Spleen (tissue), 11 donors: ENCODE results near the gene RAP2A. TPM values are rescaled to one million over a fixed set of nuclear protein-coding genes. Genes with fewer than 3 reads are reported as not detected.
A peak's percentile ranks its signal among the peaks of the same experiment; 100 is the strongest.

Source experiments
- DNase-seq: peaks from one replicate; pipeline ENCODE4 v3.0.0-alpha.2; 2020
- H3K27ac ChIP-seq, 8 donors: fragments of 200-600 bp; sonication (generic) in 7 of 8; 1 replicate in 4 of 8; 2 replicates in 4 of 8; pipeline versions ENCODE4 v1.5.0 to v1.8.0; 2016 to 2021; ENCODE audit warnings: inconsistent platforms in 4 of 8, mild to moderate bottlenecking in 4 of 8, moderate library complexity in 1 of 8
- H3K27me3 ChIP-seq, 7 donors: fragments of 200-600 bp; sonication (generic) in 6 of 7; replicated peaks in 1 of 7; 1 replicate in 4 of 7; 2 replicates in 3 of 7; pipeline versions ENCODE4 v1.5.0 to v1.8.0; 2016 to 2021; ENCODE audit warnings: inconsistent platforms in 3 of 7, mild to moderate bottlenecking in 1 of 7
- H3K36me3 ChIP-seq, 6 donors: fragments of 200-600 bp; sonication (generic) in 5 of 6; 1 replicate in 4 of 6; 2 replicates in 2 of 6; pipeline versions ENCODE4 v1.5.0 to v1.8.0; 2016 to 2021; ENCODE audit warnings: inconsistent platforms in 2 of 6
- H3K4me1 ChIP-seq, 6 donors: fragments of 200-600 bp; sonication (generic) in 5 of 6; 1 replicate in 3 of 6; 2 replicates in 3 of 6; pipeline versions ENCODE4 v1.5.0 to v1.8.0; 2016 to 2021; ENCODE audit warnings: inconsistent platforms in 3 of 6
- H3K4me3 ChIP-seq, 8 donors: fragments of 200-600 bp; sonication (generic) in 7 of 8; 1 replicate in 4 of 8; 2 replicates in 4 of 8; pipeline versions ENCODE4 v1.5.0 to v1.8.0; 2016 to 2021; ENCODE audit warnings: inconsistent platforms in 4 of 8, mild to moderate bottlenecking in 4 of 8, moderate library complexity in 2 of 8
- H3K9me3 ChIP-seq, 8 donors: fragments of 200-600 bp; sonication (generic) in 7 of 8; 1 replicate in 4 of 8; 2 replicates in 4 of 8; pipeline versions ENCODE4 v1.5.0 to v1.8.0; 2016 to 2021; ENCODE audit warnings: inconsistent platforms in 4 of 8
- CTCF ChIP-seq, 11 experiments: fragments of 200-600 bp in 7 of 11; fragments of 450-650 bp in 4 of 11; sonication (generic) in 4 of 11; IDR thresholded peaks in 8 of 11; conservative IDR thresholded peaks in 3 of 11; 1 replicate in 7 of 11; 2 replicates in 4 of 11; pipeline versions ENCODE4 v1.4.0 to v1.8.0; 2016 to 2021; ENCODE audit warnings: antibody characterized with exemption in 11 of 11, inconsistent platforms in 4 of 11, mild to moderate bottlenecking in 1 of 11
- POLR2A ChIP-seq, 3 donors: fragments of 450-650 bp; IDR thresholded peaks; one replicate each; pipeline ENCODE4 v1.5.1; 2017; ENCODE audit warnings: antibody characterized with exemption in 3 of 3, mild to moderate bottlenecking in 1 of 3
- POLR2AphosphoS5 ChIP-seq, 3 donors: sonication (generic); formaldehyde crosslinking; IDR thresholded peaks; one replicate each; pipeline ENCODE4 v1.5.1; 2017; ENCODE audit warnings: antibody characterized with exemption in 3 of 3
- WGBS, 5 donors: extraction: QIAGEN DNeasy Blood & Tissue Kit in 3 of 5; methylation state at CpG; one replicate each; pipeline versions ENCODE4 v1.1.5 to v1.1.7; 2013 to 2018; 5-methylcytosine and 5-hydroxymethylcytosine counted together
- intact Hi-C: fragments of 100-400 bp; cut with DNase I; formaldehyde crosslinking; loops from one replicate; pipeline ENCODE4 v1.15.0; 2023; ENCODE audit warnings: low total_unique reads
- polyA plus RNA-seq, 3 donors: library from polyadenylated mRNA; stranded (reverse); fragments of 200-250 nt; gene quantifications; one replicate each; pipeline ENCODE4 v1.2.1, GENCODE V29; 2013
- total RNA-seq, 7 donors: library from RNA; depleted of rRNA in 3 of 7; stranded (reverse); fragments of >200 nt in 3 of 7; fragmentation: NEBNext Ultra II Directional in 4 of 7; extraction: Animal tissue kit (Norgen Biotek cat#: 25700) in 4 of 7; gene quantifications; one replicate each; pipeline versions ENCODE4 v1.1.0 to v1.2.1, GENCODE V29; 2016 to 2021
- donor health status: healthy with polysubstance abuse.
- donor health status: DM: no; HTN: no; CAD: no; lungs with moderate emphysema.
- donor health status: DM: no; HTN: no; CAD: no.
- donor health status: Bipolar disorder and iron deficiency.
- donor health status: healthy.
- donor health status: DM: no; HTN: no; CAD: no.
- donor health status: DM: yes; HTN: yes; CAD: no.

RAP2A gene
- total and polyA plus RNA-seq, 10 donors = 5.2 to 39.0 (median 29.8) TPM

GRCh38 chr13:97426695-97427094, 7.3 kb upstream of the RAP2A start:
- WGBS, 5 donors = 84 to 94% (median 90%) methylated on average over 3 of the region's 3 CpGs
- DNase-seq = no peak
- intact Hi-C loops = no loop called here

GRCh38 chr13:97429681-97430081, 4.3 kb upstream of the RAP2A start:
- H3K4me1 ChIP-seq = peaks cover 4 to 28% (median 11%) of the 10 kb centered on the region in 6 donors
- H3K27me3 ChIP-seq = no peaks in the 10 kb centered on the region
- no peaks in the 10 kb centered on the region for H3K36me3 ChIP-seq
- H3K4me3 ChIP-seq = peak overlapping the region in 2 of 8 donors; percentile 6 to 24
- peak overlapping the region in 7 of 8 donors; percentile 3 to 46 (median 35) for H3K27ac ChIP-seq
- no peak for TF ChIP-seq CTCF (IDR thresholded peaks at IDR 0.05 in 8 of 11, conservative IDR thresholded peaks at IDR 0.05 in 3 of 11)
- TF ChIP-seq POLR2AphosphoS5 (IDR thresholded peaks at IDR 0.05) = no peak
- no peak for TF ChIP-seq POLR2A (IDR thresholded peaks at IDR 0.05)
- WGBS, 5 donors = 59 to 73% (median 64%) methylated on average over 6 of the region's 6 CpGs
- intact Hi-C loops = loop anchor here (10.0 kb wide), 1 partner anchor 225 kb away; no protein-coding TSS in a partner anchor
- no peaks in the 10 kb centered on the region for H3K9me3 ChIP-seq
- no peak for DNase-seq

More at GRCh38 chr13:97426695-97427094, 7.3 kb upstream of the RAP2A start:
- Histone ChIP-seq H3K27ac (no peak overlapping the region), H3K36me3 (no peaks in the 10 kb centered on the region), H3K4me1 (peaks cover 0 to 17% (median 3%) of the 10 kb centered on the region in 6 donors), H3K9me3 (no peaks in the 10 kb centered on the region), H3K27me3 (no peaks in the 10 kb centered on the region), H3K4me3 (no peak overlapping the region)
- TF ChIP-seq POLR2AphosphoS5 (IDR thresholded peaks at IDR 0.05) = no peak
- TF ChIP-seq CTCF (IDR thresholded peaks at IDR 0.05 in 8 of 11, conservative IDR thresholded peaks at IDR 0.05 in 3 of 11) = no peak
- no peak for TF ChIP-seq POLR2A (IDR thresholded peaks at IDR 0.05)

- Histone ChIP-seq H3K9me3 (no peaks in the 10 kb centered on the region), H3K4me1 (peaks cover 4 to 34% (median 15%) of the 10 kb centered on the region in 6 donors), H3K36me3 (no peaks in the 10 kb centered on the region), H3K27ac (peak overlapping the region in 6 of 8 donors; percentile 3 to 46 (median 37)), H3K27me3 (no peaks in the 10 kb centered on the region), H3K4me3 (no peak overlapping the region)
- DNase-seq = no peak
- WGBS, 5 donors = 79 to 94% (median 83%) methylated on average over 4 of the region's 4 CpGs
- TF ChIP-seq CTCF (IDR thresholded peaks at IDR 0.05 in 8 of 11, conservative IDR thresholded peaks at IDR 0.05 in 3 of 11) (no peak), POLR2AphosphoS5 (IDR thresholded peaks at IDR 0.05) (no peak), POLR2A (IDR thresholded peaks at IDR 0.05) (no peak)
- intact Hi-C loops = loop anchor here (10.0 kb wide), 1 partner anchor 225 kb away; no protein-coding TSS in a partner anchor
These were observed 3.7 kb upstream of the RAP2A start for GRCh38 chr13:97430296-97430695.

- H3K4me3 ChIP-seq = no peak overlapping the region
- no peaks in the 10 kb centered on the region for H3K9me3 ChIP-seq
- 75 to 95% (median 86%) methylated on average over 4 of the region's 4 CpGs for WGBS, 5 donors
- no peak for TF ChIP-seq CTCF (IDR thresholded peaks at IDR 0.05 in 8 of 11, conservative IDR thresholded peaks at IDR 0.05 in 3 of 11)
- TF ChIP-seq POLR2AphosphoS5 (IDR thresholded peaks at IDR 0.05) = no peak
- no peak for TF ChIP-seq POLR2A (IDR thresholded peaks at IDR 0.05)
- no peaks in the 10 kb centered on the region for H3K36me3 ChIP-seq
- no peak overlapping the region for H3K27ac ChIP-seq
- no peaks in the 10 kb centered on the region for H3K27me3 ChIP-seq
- DNase-seq = no peak
- peaks cover 7 to 43% (median 25%) of the 10 kb centered on the region in 6 donors for H3K4me1 ChIP-seq
- intact Hi-C loops = loop anchor here (10.0 kb wide), 1 partner anchor 224 kb away; no protein-coding TSS in a partner anchor
These were observed 2.7 kb upstream of the RAP2A start for GRCh38 chr13:97431171-97431764.
